ENCODE results near the gene AIPL1. TPM values are rescaled to one million over a fixed set of nuclear protein-coding genes. Genes with fewer than 3 reads are reported as not detected.

Gene AIPL1
- total and polyA plus RNA-seq, 2 of the 13 experiments (the other 11 are each of a cell fraction or from before 2014, with no cell fraction given) = not detected

DNA sequence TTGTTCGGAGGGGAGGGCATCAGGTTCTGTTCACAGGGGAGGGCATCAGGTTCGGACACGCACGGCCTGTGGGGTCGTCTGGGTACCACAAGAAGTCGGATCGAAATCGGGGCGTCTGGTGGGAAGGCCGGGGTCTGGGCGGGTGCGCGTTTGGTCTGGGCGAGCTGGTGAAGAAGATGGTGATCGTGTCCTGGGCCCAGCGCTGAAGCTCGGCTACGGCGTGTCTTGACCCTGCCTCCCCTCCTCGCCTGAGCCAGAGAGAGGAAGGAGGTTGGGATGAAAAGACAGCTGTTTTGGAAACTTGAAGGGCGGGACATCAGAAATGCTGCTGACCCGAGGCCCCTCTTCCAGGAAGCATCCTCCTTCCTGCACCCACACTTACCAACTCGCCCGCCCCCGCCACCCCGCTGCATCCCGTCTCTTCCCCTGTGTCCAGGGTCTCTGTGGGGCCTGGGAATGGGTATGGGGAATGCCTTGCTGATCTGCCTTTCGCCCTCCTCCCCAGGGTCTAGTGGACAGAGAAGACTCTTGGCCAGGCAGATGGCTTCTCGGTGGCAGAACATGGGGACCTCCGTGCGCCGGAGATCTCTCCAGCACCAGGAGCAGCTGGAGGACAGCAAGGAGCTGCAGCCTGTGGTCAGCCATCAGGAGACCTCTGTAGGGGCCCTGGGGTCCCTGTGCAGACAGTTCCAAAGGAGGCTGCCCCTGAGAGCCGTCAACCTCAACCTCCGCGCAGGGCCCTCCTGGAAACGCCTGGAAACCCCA lies 9.8 kb upstream of the AIPL1 start (continued):
- no peak for TF ChIP-seq HMGA1 (CRISPR knock-in tag; conservative IDR thresholded peaks at IDR 0.05)
- no peak for TF ChIP-seq TRIM24 (CRISPR knock-in tag; IDR thresholded peaks at IDR 0.05)
- TF ChIP-seq ZNF263 (CRISPR knock-in tag; IDR thresholded peaks at IDR 0.05) = 0 out of 2 replicates have a peak, but pooled peaks have one; percentile 0
- no peak for TF ChIP-seq PRPF4 (IDR thresholded peaks at IDR 0.05; ENCODE audit: low read depth, low read length, poor library complexity, severe bottlenecking)
- TF ChIP-seq AGO1 (IDR thresholded peaks at IDR 0.05; ENCODE audit: low read depth, low read length, poor library complexity, severe bottlenecking) = peak; percentile 8
- TF ChIP-seq CHD2 (IDR thresholded peaks at IDR 0.05; ENCODE audit: low read depth, low read length) = no peak
- TF ChIP-seq ZNF414 (CRISPR knock-in tag; IDR thresholded peaks at IDR 0.05) = no peak
- TF ChIP-seq FLYWCH1 (CRISPR knock-in tag; IDR thresholded peaks at IDR 0.05) = no peak
- TF ChIP-seq, protein P1, sequence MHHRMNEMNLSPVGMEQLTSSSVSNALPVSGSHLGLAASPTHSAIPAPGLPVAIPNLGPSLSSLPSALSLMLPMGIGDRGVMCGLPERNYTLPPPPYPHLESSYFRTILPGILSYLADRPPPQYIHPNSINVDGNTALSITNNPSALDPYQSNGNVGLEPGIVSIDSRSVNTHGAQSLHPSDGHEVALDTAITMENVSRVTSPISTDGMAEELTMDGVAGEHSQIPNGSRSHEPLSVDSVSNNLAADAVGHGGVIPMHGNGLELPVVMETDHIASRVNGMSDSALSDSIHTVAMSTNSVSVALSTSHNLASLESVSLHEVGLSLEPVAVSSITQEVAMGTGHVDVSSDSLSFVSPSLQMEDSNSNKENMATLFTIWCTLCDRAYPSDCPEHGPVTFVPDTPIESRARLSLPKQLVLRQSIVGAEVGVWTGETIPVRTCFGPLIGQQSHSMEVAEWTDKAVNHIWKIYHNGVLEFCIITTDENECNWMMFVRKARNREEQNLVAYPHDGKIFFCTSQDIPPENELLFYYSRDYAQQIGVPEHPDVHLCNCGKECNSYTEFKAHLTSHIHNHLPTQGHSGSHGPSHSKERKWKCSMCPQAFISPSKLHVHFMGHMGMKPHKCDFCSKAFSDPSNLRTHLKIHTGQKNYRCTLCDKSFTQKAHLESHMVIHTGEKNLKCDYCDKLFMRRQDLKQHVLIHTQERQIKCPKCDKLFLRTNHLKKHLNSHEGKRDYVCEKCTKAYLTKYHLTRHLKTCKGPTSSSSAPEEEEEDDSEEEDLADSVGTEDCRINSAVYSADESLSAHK (CRISPR knock-in tag; IDR thresholded peaks at IDR 0.05; ENCODE audit: borderline replicate concordance) = no peak
- no peak for TF ChIP-seq YEATS2 (CRISPR knock-in tag; IDR thresholded peaks at IDR 0.05; ENCODE audit: borderline replicate concordance)
- 0 out of 2 replicates have a peak, but pooled peaks have one; percentile 1 for TF ChIP-seq ZBTB20 (CRISPR knock-in tag; IDR thresholded peaks at IDR 0.05; ENCODE audit: borderline replicate concordance, low read depth)
- 0 out of 2 replicates have a peak, but pooled peaks have one; percentile 0 for TF ChIP-seq ZMAT3 (CRISPR knock-in tag; conservative IDR thresholded peaks at IDR 0.05)
- TF ChIP-seq ZUFSP (CRISPR knock-in tag; IDR thresholded peaks at IDR 0.05; ENCODE audit: borderline replicate concordance) = no peak
